GM18526 (cell line): ENCODE data around the gene ZFP62.

Experiments used
- POLR2A ChIP-seq: IDR thresholded peaks from 3 replicates; pipeline ENCODE4 v1.6.1; 2011; ENCODE audit not compliant: insufficient read length; ENCODE audit errors: extremely low read depth

The ZFP62 gene

DNA sequence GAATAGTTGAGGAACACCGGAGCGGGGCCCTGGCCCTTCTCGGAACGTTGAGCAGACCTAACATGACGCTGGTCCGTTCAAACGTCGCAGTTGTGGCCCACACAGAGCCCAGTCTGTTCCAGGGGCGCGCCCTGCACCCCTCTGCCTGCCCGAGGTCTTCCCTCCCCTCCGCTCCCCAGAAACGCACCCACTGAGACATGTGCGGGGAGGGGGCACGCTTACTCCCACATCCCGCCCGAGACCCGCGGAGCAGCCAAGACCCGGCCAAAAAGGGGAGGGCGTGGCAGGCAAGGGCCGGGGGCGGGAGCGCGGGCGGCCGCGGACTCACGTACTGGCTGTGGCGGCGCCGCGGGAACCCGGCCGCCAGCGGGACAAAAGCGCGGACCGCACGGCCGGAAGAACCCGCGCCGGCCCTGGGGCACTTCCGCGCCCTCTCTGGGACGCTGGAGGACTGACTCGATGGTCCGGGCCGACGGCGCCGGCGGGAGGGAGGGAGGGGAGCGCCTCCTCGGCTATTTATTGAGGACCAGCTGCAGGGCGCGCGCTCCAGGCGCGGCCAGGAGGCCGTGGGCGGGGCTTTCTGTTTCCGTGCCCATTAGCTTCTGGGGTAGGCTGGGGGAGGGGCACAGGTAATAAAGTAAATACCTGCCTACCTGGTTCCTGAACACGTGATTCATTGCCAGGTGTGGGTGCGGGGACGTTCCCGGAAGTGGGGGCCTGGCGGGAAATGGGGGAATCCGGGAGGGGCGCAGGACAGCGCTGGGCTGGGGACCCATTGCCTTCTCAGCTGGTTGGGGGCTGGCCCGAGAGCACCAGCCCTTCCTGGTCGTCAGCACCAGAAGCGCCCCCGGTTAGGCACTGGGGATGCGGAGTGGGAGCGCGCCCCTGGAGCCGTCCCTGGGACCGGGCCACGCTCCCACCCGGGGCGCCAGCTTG lies at the start of gene ZFP62:
ZFP62 (minus strand) TSS at position 390 of the 936 bp plus-strand sequence; CDS start at position 333, 57 bp downstream.
- TF ChIP-seq POLR2A = peak; percentile 60

DNA sequence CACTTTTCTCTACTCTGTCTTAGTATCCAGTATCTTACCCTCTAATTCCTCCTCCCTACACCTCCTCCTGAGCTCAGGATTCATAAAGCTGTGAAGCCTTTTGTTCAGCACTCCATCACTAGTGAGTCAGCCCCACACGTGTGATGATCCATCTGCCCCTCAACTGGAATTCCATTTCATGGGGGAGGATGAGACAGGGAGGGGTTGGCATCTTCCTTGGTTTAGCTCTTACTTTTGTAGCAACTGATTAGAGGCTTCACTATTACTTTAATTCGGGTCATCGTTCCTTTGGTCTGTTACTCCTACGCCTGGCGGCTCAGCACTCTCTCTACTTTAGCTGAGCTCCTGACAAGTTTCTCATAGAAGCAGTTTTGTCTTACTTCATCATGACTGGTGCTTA lies 49.7 kb upstream of the ZFP62 start:
- no peak for TF ChIP-seq POLR2A

DNA sequence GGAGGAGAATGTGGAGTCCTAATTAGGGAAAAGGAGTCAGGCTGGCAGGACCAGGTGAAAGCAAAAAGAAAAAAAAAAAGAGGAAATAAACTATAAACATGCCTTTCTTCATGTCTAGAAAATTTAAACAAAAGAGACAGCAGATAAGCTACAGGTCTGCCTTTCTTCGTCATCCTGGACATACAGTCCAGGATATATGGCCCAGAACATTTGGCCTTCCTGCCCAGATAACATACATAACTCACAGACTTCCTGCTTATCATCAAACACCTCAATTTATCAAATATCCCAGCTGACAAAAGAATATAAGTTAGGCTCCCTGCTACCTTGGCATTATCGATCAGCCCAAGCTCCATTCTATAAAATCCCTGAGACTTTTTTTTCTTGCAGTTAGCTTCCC lies 49.1 kb upstream of the ZFP62 start:
- TF ChIP-seq POLR2A = no peak

DNA sequence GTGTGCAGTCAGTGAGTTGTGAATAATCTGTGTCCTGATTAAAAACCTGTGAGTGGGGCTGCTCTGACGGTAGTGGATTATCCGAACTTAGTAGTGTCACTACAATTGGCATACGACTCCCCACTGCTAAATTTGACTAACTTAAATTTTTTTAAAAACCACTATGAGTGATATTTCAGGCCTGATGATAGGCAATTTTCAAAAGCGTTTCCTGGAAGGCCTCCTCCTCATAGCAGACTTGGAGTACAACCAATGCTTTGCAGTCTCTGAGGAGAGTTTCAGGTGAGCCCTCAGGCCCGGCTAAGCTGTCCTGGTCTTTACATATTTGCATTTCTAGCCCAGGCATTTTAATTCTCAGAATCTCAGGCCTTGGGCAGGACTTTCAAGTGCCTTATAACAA lies 48.7 kb upstream of the ZFP62 start:
- no peak for TF ChIP-seq POLR2A

DNA sequence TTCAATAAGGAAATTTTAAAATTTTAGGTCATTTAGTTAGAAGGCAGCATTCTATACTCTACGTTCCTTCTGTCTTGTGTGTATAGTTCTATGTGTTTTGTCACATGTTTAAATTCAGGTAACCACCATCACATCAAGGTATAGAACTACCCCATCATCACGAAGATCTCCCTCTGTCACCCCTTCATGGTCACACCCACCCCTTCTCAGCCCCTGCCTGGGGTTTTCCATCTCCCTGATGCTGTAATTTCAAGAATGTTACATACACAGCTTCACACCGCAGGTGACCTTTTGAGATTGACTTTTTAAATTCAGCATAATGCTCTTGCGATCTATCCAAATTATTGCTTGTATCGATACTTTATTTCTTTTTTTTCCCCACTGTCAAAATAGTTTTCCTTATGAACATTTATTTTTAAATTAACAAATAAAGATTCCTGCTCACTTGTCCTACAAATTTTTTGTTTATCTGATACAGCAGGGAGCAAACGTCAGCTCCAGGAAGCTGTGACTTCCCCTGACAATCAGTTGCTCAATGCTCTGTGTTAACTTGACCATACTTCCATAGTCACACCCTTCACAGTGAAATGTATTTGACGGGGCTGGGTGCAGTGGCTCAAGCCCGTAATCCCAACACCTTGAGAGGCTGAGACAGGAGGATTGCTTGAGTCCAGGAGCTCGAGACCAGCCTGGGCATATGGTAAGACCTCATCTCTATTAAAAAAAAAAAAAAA lies 48.1 kb upstream of the ZFP62 start:
- TF ChIP-seq POLR2A = no peak

DNA sequence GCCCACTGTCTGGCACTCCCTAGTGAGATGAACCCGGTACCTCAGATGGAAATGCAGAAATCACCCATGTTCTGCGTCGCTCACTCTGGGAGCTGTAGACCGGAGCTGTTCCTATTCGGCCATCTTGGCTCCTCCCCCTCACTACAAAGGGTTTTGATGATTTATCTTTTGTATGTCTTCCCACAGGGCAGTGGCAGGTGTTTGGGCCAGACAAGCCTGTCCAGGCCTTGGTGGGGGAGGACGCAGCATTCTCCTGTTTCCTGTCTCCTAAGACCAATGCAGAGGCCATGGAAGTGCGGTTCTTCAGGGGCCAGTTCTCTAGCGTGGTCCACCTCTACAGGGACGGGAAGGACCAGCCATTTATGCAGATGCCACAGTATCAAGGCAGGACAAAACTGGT lies 47.3 kb upstream of the ZFP62 start:
- TF ChIP-seq POLR2A = no peak

DNA sequence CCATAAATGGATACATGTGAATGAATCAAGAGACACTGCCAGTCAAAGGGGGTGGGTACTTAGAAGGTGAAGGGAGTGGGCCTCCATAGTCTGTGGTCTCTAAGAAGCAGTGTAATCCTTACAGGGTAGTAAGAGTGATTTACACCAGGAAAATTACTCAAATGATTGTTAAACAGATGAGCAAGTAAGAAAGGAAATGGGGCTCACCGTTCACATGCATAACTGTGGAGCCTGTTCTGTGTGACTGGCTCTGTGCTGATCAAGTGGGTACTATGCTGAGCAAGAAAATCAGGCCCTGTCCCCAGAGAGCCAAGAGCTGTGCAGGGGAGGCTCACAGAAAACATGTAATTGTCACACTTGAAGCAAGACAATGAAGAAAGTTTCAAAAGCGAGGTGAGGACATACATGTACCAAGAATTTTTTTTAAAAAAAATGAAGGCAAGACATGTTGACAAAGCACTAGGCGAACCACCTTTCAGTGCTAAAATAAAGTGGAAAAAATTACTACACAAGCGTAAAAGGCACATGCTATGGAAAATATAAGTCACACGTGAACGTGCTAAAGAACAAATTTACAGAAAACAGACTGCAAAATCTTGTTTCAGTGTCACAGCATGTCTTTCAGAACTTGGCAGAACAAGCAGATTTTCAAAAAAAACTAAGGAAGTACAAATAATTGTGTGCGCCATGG lies 40.4 kb upstream of the ZFP62 start:
- no peak for TF ChIP-seq POLR2A

DNA sequence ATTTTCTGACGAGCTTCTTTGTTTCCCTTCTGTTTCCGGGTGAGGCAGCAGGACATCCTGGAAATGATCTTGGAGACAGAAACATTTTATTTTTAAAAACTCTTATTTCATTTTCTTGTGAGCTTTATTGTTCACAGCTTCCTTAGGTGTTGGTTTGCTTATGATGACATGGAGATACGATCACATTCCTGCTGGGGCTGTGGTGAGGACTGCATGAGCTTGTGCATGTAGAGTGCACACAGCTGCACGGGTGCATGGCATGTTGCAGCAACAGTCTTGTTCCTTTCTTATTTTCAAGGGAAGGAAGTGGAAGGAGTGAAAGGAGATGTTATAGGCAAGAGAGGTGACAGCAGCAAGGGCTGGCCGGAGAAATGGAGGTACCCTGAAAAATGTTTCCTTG lies 39.1 kb upstream of the ZFP62 start:
- TF ChIP-seq POLR2A = no peak

DNA sequence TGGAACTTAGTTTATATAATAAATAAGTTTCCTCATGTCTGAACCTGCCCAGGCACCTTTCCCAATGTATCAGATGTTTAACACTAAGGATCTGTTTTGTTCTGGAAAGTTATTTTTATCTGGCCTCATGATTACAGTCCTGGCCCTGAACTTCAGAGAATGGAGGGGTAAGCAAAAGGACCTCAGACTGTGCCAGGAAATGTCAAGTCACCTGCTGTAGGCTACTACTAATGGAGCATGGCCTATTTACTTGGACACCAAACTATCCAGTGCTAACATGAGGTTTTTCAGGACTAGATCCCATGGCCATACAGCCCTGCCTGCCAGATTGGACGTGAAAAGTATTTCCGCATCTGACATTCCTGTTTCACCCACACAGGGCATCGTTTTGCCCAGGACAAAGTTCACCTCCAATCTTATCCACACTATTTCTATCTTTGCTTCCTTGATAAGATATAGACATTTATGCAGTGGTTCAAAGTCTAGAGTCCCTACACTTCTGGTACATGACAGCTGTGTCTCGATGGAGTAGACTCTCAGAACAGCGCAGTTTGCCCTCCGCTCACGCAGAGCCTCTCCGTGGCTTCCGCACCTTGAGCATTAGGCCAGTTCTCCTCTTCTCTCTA lies 37.7 kb upstream of the ZFP62 start, which contains the start of gene BTNL8:
BTNL8 (plus strand) TSS at position 539 of the 626 bp plus-strand sequence. CDS start 152 bp downstream, outside the sequence.
- TF ChIP-seq POLR2A = no peak

DNA sequence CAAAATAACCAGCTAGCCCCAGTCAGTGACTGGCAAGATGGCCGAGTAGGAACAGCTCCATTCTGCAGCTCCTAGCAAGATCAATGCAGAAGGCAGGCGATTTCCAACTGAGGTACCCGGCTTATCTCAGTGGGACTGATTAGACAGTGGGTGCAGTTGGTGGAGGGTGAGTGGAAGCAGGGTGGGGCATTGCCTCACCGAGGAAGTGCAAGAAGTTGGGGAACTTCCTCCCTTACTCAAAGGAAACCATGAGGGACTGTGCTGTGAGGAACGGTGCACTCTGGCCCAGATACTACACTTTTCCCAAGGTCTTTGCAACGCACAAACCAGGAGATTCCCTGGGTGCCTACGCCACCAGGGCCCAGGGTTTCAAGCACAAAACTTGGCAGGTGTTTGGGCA lies 28.3 kb upstream of the ZFP62 start:
- no peak for TF ChIP-seq POLR2A

DNA sequence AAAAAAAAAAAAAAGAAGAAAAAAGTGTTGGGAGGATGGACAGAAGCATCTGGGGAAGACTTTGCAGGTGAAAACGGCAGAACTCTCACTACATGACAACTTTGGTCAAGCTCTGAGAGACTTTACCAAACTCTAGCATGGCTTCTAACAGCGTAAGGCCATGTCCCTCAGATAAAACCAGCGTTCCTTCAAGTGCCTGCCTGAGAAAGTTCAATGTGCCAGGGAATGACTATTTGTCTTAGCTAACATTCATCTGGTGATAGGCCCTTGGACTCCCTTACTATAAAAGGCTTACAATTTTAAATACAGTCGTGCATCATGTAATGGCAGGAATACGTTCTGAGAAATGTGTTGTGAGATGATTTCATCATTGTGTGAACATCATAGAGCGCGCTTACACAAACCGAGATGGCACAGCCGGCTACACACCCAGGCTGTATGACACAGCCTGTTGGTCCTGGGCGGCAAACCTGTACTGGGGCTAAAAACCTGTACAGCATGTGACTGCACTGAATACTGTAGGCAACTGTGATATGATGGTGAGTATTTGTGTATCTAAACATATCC lies 14.9 kb upstream of the ZFP62 start:
- TF ChIP-seq POLR2A = no peak

DNA sequence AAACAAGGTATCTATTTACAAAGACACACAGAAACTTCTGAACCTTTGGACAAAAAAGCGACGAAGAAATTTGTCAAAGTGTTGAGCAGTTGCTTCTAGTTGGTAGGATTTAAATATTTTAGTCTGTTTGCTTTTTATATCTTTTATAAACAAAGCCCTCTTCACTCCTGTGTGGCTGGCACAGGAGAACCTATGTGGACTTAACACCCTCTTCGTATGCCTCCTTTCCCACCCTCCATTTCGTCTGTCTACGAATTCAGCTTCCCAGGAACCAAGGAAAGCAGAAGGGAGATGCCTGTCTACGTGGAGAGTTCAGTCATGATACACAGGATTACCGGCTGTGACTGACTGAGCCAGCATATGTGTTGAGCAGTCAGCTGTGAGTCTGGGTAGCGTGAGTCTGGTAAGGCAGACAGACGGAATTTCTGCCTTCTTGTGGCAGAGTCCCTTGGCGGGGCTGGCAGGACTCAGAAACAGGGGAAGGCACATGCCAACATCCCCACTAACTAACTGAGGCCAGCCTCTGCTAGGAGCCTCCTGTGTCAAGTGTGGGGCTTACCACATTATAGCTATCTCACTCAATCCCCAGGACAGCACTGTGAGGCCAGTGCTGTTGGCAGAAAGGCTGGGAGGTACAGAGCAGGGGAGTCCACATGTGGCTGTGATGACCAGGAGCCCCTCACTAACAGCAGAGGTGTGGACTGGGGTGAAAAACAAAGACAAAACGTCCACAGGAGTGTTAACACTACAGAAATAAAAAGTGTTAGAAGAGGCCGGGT lies 13.9 kb upstream of the ZFP62 start:
- no peak for TF ChIP-seq POLR2A

DNA sequence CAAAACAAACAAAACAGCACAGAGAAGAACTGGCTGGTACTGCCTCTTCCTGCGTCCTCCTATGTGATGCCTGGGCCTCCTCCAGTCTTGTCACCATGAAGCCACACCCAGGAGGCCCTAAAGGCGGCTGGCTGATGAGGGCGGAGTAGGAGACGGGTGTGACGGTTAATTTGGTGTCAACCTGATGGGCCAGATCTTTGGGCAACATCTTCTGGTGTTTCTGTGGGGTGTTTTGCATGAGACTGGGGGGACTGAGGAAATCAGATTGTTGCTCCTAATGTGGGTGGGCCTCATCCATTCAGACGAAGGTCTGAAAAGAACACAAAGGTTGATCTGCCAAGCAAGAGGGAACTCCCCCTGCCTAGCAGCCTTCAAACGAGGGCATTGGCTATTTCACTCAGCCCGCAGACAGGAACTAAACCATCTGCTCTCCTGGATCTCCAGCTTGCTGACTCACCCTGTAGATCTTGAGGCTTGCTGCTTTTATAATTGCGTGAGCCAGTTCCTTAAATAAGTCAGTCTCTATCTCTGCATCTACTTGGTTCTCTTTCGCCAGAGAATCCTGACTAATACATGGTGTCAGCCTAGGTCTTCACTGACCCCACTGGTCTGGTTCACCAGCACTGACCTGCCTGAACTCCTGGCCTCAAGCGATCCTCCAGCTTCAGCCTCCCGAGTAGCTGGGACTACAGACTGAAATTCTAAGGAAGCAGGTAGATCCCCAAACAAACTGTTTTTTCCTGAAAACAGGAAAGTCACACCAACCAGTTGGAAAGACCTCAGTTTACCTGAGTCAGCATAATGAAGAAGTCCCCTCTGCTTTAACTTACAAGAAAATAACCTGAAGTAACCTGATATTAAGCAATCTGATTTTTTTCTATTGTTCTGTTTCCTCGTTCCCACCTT lies 12.8 kb upstream of the ZFP62 start:
- no peak for TF ChIP-seq POLR2A
